HG03571 (cell line): ENCODE data around the gene C1QTNF1.

ENCODE experiments used
- ATAC-seq: cut with Tn5 transposase; IDR thresholded peaks from one replicate; pipeline ENCODE4 v1.9.1; 2021; ENCODE audit not compliant: unreplicated experiment

C1QTNF1 gene

DNA sequence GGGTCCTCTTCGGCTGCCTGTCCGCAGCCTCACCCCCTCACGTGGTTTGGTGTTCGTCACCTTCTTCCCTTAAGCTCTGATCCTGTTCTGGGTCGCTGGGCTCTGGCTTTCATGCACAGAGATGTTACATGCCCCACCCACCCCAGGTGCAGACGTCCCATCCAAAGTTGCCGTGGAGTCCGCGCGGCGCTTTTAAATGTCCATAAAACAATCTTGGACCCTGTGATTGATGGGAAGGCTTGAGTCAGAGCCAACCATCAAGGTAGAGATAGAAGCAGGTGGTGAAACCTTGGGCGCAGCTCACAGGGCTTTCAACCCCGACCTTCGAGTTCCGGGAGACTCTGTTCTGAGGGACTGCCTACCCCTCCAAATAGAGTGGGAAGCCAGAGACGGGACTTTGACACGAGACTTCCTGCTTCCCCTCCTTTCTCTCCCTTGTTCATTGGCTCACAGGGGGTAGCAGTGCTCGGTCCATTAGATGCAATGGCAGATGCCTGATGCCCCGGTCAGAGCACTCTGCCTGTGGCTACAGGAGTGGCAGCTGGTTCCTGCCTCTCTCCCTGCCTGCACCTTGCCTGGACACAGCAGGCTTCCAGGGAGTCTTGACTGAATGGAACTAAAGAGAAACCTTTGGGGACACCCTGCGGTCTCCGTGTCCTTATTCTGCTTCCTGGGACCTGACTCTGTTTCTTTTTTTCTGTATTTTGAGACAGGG, 54.7 kb downstream of the C1QTNF1 start:
- ATAC-seq: no peak

DNA sequence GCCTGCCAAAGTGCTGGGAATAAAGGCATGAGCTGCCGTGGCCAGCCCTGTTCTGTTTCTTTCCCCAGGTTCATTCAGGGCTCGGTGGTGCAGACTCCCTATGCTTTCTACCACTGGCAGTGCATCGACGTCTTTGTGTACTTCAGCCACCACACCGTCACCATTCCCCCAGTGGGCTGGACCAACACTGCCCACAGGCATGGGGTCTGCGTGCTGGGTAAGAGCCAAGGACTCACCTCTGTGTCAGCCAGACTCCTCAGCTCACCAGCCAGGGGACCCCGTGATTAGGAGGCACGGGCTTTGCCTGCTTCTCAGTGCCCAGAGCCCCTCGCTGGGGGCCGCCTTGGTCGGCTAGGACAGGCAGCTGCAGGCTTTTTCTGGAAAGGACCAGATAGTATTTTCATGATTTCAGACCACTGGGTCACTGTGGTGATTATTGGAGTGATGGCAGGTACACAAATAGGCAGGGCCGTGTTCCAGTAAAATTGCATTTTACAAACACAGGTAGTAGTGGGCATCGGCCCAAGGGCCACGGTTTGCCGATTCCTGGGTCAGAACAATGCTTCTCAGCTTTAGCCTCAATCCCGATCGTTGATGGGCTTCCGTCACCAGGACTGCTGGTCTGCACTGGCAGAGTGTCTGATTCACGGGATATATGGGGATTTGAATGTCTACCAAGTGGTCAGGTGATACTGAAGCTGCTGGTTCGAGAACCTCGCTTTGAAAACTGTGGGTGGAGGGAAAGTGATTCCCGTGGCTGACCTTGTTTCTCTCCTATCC, 55.6 kb downstream of the C1QTNF1 start:
- no peak for ATAC-seq

DNA sequence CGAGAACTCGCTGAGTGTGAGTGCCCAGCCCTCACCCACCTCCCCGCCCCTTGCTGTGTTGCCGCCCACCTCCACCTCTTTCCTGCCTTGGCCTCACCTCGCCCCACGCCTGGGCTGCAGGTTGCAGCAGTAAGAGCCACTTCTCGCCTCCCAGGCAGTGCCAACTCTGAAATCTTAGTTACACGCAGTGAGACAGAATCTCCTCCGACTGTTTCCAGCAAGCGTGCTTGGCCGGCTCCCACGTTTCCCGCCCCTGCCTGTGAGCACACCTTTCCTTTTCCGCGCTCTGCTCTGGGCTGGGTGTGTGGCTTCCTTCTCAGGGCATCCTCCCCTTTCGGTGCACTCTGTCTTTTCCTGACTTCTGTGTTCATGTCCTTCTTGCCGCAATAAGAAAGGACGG, 56.4 kb downstream of the C1QTNF1 start:
- ATAC-seq: no peak

DNA sequence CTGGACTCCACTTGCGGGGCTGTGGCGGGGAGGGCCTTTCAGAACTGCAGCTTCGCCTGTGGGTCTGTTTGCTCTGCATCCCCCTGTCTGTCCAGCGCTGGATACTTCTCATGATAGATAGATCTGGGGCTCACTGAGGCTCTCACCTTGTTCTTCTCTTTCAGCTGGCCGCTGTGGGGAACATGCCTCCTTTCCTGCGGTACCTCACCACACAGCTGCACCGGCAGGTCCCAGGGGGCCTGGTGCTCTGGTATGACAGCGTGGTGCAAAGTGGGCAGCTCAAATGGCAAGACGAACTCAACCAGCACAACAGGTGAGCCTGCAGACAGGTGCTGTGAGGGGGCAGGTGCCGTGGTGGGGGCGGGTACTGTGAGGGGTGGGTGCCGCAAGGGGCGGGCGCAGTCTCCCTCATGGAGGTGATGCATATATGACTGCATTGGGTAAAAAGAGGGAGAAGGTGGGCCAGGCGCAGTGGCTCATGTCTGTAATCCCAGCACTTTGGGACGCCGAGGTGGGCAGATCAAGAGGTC, 56.9 kb downstream of the C1QTNF1 start:
- no peak for ATAC-seq

DNA sequence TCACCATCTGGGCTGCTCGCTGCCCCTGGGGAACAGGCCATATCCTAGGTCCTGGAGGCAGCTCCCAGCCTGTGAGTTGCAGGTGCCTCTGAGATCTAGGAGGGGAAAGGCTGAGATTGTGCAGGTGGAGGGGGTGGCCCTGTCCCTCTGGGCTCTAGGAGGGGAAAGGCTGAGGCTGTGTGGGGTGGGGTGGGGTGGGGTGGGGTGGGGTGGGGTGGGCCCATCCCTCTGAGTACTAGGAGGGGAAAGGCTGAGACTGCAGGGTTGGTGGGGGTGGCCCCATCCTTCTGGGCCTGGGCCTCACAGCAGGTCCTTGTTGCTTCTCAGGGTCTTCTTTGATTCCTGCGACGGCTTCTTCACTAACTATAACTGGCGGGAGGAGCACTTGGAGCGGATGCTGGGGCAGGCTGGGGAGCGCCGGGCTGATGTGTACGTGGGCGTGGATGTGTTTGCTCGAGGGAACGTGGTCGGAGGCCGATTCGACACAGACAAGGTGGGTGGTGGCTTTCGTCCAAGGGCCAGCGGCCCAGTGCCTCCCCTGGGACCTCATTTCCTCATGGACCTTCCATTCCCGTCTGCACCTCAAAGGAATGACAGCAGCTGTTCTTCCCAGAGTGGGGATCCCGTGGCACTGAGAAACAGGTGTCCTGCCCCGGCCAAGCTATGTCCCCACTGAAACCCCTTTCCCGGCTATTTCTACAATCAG, 57.8 kb downstream of the C1QTNF1 start:
- no peak for ATAC-seq

DNA sequence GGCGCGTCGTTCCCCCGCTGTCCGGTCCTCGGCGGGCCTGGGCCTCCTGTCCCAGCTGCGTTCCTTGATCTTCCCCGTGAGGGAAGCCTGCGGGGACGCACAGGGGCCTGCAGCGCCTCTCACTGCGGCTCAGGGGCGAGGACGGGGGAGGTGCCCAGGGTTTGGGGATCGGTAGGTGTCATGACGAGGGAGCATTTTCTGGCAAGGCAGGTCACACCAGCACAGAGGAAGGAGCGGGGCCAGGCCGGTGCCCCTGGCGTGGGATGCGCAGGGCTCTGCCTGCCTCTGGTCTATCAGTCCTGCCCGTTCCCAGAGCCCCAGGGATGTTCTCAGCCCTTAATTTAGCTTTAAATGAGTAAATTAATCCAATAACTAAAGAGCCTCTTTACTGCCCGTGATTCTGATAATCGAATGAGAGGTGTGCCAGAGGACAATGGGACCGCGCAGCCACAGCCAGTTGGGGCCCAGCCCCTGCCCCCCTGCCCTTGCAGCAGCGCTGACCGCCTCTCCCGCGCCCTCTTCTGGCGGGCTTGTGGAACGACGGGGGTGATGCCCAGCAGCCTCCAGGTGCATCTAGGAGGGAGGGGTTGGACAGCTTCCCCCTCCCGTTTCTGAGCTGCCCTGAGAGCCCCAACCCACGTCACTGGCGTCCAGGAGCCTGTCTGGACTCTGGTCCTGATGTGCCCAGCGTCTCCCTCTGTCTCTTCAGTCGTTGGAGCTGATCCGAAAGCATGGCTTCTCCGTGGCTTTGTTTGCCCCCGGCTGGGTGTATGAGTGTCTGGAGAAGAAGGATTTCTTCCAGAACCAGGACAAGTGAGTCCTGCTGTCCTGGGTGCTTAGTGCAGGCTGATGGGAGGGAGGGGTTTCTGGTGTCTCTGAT, 58.6 kb downstream of the C1QTNF1 start:
- no peak for ATAC-seq

DNA sequence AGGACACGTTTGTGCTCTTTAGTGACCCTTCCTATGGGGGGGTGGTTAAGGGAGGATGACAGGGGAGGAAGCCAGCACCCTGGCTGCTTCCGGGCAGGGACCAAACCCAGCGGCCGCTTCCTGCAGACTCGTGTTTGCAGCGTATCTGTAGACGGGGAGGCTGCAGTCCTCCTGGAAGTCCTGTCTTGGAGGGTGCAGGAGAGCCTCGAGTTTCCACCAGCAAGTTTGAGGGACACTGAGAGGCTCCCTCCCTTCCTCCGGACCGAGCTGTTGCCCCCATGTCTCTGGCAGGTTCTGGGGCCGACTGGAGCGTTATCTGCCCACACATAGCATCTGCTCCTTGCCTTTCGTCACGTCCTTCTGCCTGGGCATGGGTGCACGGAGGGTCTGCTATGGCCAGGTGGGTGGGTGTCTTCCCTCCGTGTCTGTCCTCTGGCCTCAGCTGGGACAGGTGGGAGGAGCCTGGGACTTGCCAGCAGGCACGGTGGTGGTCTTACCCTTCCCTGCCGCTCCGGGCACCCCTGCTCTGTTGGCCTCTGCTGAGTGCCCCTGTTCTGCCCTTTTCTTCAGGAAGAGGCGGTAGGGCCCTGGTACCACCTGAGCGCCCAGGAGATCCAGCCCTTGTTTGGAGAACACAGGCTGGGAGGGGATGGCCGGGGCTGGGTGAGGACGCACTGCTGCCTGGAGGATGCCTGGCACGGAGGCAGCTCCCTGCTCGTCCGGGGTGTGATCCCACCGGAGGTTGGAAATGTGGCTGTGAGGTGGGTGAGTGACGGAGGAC, 59.4 kb downstream of the C1QTNF1 start:
- no peak for ATAC-seq

DNA sequence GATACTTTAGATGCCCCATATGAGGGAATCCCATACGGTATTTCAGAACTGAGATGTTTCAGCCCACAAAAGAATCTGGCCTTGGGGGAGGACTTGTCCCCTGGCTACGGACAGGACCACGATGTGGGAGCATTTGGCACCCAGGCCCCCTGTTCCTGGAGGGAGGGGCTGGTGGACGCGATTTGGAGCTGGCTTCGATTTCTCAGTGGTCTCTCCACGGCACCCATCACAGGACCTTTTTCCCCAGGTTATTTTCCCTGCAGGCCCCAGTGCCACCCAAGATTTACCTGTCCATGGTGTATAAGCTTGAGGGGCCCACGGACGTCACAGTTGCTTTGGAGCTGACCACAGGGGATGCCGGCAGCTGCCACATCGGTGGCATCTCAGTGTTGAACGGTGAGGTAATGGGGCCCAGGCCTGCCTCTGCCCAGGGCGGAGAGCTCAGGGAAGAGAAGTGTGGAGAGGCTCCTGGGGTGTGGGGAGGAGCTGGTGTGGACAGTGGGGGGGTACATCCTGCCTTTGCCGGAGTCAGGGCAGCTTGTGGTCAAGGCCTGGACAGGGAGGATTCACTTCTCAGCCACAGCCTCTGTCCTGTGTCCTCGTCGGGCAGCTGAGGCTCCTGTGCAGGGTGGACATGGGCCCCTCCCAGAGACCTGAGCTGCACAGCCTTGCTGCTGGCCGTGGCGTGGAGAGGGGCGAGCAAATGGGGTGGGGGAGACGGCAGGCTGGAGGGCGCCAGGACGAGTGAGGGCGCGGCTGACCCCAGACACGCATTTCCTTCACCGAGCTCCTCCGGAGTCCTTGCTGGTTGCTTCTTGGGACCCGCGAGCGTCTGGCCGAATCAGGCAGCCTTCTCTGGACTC, 60.6 kb downstream of the C1QTNF1 start:
- ATAC-seq: no peak

DNA sequence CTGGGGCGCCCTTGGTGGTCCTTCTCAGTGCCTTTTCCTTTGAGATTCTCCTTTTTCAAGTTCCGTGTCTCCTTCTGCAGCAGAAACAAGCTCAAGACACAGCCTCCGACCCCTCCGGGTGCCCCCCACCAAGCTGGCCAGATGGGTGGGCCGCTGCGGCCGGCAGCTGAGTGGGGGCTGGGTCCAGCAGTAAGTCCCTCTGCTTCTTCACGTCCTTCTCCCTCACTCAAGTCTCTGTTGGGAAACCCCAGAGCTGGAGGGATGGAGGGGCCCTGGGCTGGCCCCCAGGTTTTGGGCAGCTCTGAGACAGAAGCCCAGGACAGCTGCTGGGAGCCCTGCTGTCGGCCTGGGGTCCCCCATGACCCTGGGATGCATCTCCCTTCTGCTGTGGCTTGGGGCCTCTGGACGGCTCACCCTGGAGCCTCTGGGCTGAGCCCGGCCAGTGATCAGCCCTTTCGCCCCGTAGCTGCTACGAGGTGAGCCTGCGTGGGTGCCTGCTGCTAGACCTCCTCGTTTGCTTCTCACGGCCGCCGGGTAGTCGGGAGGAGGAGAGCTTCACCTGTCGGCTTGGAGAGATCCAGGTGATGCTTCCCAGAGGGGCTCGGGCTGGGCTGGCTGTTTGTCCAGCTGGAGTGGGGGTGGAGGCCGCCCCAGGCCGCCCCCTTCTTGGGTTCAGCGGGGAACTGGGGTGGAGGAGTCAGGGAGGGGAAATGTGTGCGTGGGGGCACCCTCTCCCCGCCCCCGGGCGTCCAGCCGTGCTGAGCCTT, 61.4 kb downstream of the C1QTNF1 start:
- no peak for ATAC-seq

DNA sequence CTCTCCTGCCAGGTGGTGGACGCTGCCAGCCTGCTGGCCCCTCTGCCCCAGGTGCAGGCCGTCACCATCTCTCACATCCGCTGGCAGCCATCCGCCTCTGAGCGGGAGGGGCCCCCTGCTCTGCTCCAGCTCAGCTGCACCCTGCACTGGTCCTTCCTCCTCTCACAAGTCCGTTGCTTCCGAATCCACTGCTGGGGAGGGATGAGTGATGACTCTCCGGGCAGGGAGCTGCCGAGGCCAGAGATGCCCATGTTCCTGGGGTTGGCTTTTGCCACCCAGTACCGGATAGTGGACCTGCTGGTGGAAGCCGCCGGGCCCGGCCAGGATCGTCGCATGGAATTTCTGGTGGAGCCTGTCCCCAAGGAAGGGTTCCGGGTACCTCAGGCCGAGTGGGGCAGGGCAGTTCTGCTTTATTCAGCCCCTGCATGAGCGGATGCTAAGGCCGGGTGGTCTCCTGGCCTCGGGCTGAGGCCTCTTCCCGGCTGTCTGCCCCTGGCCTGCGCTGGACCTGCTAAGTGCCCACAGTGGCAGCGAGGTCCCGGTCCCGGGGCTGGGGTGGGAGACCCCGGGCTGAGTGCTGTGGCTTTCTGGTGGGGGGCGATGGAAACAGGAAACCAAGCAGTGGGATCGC, 62.1 kb downstream of the C1QTNF1 start:
- no peak for ATAC-seq

DNA sequence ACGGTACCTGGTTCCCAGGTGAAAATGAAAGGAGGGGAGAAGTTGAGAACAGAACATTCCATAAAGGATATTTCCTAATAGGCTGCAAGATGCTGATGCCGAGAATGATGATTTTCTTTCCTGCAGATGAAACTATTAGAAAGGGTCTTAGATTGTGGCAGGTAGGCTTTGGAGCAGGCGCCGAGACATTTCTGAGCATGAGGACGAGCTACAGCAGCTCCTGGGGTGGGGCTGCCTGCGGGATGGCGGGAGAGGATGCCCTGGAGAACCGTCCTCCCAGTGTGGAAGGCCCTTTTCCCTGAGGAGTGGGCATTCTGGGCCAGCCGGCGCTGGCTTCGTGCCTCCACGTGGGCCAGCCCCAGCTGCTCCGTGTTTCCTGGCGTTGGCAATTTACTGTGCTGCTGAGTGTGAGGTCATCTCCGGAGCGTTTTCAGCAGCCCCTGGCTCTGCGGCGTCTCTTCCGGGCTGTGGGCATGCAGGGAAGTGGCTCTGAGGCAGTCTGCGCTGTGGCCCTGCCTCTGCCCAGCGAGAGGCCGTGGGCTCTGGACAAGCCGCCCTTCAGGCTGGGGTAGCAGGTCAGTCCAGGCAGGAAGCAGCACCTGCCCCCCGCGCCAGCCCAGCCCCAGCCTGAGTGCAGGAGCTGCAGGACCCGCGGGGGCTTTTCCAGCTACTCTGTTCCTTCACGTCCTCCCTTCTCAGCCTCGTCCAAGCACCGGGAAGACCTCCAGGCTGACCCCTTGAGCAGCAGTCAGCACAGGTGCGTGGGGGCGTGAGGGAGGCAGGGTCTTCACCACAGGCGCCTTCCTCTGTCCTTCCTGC, 62.8 kb downstream of the C1QTNF1 start:
- no peak for ATAC-seq

DNA sequence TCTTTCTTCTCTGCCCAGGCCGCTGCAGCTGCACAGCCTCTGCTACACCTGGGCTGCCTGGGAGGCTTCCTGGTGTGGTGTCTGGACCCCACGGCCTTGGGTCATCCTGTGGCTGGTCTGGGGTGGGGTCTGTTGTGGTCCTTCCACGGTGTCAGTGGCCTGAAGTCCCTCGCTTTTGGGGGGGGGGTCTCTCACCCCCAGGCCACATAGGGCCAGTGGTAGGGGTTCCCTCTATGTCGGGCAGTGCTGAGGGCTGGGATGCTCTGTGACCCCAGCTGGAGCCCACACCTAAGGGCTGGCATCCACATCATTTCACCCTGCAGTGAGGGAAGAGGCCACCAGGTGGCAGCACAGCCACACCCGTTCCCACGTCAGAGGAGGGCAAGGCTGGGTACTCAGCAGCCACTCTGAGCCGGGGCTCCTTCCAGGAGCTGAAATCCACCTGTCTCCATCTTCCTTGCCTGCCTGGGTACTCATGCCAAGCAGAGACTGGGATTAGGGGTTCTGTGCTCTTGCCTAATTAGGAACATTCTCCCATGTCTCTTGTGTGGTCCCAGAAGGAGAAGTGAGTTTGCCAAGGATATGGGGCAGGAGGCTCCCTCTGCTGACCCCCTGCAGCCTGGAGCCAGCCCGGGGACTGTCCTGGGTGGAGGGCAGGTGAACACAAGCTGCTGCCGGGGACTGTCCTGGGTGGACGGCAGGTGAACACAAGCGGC, 63.6 kb downstream of the C1QTNF1 start:
- no peak for ATAC-seq

DNA sequence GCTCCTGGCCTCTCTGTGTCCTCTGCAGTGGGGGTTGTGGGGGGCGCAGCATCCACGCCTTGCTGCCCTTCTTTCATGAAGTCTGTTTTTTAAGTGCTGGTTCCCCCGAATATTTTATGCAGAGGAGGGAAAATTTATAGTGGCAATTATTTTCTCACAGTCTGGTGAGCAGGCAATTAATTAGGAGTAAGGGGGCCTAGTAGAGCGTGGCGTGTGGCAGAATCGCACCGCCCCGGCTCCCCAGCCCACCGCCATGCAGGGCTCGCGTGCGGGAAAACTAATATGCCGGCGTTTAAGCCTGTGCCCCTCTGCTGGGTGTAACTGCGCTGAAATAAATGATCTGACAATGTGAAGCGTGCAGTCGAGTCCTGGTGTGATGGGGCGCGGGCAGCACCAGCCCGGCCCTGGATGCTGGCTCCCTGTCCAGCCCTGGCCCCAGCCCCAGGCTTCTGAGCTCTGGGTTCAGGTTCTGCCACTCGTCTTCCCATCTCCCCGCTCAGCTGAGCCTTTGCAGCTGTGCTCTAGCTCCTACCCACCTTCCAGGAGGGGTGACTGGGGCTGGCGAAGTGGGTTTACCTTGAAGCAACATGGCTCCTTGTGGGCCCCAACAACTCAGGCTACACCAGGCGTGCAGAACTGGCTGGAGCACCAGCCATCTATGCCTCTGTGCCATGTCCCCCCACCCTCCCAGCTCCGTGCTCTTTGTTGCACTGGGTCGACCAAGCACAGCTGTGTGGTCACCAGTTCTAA, 64.5 kb downstream of the C1QTNF1 start:
- no peak for ATAC-seq

DNA sequence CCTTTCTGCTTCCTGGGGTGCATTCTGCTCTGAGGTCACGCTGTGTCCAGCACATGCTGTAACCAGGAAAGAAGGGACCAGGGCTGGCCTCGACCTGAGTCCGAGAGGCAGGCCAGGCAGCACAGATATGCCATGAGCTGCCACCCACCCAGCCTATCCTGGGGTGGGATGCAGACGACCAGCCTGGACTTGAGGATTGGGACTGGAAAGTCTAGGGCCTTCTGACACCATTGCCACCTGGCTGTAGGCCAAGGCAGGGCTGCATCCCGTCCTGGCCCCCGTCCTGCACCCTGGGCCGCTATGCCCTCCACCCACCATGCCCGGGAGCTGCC, 65.0 kb downstream of the C1QTNF1 start:
- no peak for ATAC-seq

DNA sequence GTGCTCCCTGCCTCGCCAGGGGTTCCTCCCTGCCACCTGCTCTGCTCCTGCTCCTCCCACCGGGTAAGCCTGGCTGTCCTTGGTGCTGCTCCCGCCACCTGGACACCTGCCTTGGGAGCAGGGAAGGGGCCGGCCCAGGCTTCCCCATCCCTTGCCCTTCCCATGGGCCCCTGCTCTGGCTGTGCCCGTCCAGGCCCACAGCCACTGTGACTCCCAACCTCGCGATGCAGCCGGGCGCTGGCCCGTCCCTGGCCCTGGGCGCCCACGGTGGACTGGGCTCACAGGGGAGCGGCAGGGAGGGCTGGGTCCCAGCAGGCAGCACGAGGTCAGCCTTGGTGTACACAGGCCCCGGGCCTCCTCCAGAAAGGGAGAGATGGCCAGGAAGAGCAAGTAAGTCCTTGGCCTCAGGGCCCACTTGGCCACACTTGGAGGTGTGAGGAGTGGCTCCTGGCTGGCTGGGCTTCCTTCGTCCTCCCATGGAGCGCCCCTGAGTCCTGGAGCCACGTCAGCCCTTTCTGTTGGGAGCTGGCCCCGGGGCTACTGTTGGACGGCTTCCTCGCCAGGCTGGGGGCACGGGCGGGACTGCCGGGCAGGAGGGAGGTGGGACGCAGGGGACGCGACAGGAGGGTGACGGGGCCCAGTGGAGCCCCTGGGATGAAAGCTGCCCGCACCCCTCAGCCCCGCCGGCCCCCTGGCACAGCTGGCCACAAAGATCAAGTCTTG, 65.9 kb downstream of the C1QTNF1 start:
- ATAC-seq: no peak
